Activated T-cell treated with anti-CD3 and anti-CD28 coated beads, Interleukin-2, amount 50 U/mL, for 48 hours (primary cell): ENCODE data around the gene ACAP3.
"Not testable (repeated sequence)": the region's sequence is repeated elsewhere in the genome, so short reads cannot be mapped to it uniquely, and the experiment has no call there.

Experiments
- DNase-seq, 2 experiments: peaks; one replicate each; pipeline ENCODE4 v3.0.0-alpha.2; 2020

Gene ACAP3

DNA sequence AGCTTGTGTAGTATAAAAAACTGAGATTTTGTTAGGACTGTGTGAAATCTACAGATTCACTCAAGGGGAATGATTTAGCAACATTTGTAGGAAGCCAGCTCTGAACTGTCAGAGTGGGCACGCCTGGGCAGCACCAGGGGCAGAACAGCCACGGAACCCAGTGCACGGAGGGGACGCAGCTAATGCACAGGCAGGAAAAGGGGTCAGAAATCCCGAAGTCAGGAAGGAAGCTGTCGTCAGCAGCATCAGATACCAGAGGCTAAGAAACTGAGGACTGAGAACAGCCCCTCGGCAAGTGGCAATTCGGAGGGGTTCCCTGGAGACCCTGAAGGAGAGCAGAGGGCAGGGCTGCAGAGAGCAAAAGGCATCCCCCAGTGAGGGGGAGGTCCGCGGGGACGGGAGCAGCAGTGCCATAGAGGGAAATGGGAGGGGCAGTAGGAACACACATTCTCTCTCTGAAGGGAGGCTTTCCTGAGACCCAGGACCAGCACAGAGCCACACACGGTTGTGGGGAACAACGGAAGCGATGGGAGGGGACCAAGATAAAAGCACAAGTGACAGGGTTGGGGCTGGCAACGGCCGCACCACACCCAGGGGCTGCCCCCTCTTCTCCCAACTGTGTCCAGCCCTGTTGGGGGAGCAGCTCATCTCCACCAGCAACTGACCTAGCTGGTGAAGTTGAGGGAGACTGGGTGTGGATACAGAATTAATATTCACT is 46.7 kb downstream of the ACAP3 start:
- no peak for DNase-seq

GRCh38 chr1:1259951-1260600 is 47.7 kb downstream of the ACAP3 start:
- DNase-seq: no peak

DNA sequence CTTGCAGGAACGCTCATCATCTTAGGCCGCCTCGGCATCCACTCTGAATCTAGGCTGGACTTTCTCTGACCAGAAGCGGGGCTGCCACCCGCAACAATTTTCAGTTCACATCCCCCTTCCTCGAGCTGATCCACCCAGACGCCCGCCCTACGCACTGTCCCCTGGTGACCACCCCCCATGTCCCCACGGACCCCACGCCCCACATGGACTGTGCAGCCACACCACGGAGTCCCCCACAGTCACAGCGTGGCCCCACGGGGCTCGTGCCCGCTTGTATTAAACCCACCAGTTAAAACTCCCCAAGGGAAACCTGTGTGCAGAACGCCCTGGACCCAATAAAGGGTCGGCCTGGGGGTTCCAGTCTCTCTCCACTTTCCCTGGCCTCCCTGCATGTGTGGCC is 48.2 kb downstream of the ACAP3 start:
- DNase-seq: no peak

GRCh38 chr1:1259119-1259488 is 48.6 kb downstream of the ACAP3 start:
- DNase-seq: no peak

DNA sequence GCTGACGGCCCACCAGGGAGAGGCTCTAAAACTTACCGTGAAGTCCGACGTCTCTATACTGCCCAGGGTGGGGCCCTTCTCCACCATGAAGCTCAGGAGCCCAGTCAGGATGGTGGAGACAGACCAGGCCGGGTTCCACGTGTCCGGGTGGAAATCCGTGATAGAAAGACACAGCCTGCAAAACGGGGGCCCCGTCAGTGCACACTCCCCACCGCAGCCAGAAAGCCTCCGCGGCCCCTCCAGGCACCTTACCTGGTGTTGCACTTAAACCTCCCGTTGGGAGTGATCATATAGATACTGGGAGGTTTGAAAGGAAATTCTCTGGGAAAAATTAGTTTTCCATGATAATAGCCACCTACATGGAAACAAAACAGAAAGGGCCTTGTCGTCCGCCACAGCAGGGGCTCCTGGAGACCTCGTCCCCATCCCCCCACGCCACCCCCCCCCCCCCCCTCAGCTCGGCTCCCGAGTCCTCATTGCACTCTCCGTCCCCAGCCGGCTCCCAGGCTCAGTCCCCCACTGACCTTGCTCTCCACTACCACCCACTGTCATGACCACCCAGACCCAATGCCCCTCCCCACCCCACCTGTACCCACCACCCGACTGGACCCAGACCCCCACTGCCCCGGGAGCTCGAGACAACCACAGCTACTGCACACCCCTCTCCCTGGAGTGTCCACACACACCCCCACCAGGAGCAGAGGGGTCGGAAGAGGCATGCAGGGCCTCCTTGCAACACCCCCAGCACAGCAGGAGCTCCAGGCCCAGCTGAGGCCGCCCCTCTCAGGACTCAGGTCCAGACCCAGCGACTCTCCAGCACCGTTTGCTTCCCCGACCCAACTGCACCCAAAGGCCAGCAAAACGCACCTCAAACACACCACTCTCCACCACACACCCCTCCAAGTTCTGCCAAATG is 50.5 kb downstream of the ACAP3 start:
- DNase-seq: no peak

DNA sequence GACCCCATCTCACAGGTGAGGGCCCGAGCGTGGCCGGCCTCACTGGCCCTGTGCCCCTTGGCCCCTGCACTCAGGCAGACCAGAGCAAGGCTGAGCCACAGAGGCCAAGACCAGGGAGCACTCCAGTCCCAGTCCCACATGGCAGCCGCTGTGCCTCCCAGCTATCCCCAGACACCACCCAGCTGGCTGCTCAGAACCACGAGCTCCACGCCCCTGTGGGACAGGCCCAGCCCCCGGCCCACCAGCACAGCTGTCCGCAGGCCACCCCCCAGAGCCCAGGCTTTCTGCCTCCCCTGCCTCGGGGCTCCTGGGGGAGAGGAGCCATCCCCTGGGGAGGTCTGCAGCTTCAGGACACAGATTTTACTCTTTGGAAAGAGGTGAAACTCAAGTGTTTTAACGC is 52.1 kb downstream of the ACAP3 start:
- no peak for DNase-seq

DNA sequence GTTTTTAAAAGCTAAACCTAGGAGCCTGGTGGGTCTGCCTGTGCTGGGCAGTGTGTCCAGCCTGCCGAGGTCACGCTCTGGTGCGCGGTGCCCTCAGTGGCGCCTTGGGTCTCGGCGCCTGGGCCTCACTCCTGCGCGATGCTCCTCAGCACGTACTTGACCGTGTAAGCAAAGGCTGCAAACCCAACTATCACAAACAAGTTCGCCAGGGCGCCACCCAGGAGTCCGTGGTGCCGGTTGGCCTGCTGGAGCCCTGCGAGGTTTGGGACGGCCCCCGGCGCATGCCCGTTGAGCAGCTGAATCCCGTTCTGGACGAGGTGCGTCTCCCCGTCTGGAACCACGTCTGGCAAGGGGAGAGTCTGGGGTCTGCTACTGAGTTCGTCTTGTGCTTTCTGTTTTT is 52.7 kb downstream of the ACAP3 start:
- no peak for DNase-seq

- no peak for DNase-seq
Observed at GRCh38 chr1:1254667-1254998, 53.1 kb downstream of the ACAP3 start.

GRCh38 chr1:1253972-1254666 is 53.6 kb downstream of the ACAP3 start:
- DNase-seq: no peak

DNA sequence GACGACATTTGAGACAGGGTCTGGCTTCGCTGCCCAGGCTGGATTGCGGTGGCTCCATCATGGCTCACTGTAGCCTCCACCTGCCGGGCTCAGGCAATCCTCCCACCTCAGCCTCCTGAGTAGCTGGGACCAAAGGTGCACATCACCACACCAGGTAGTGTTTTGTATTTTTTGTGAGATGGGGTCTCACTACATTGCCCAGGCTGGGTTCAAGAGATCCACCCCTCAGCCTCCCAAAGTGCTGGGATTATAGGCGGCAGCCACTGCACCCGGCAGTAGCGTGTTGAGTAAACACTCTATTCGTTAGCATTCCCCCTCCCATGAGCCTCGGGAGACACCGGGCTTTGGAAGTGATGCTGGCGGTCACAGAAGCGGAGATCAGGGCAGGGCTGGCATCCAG is 54.4 kb downstream of the ACAP3 start:
- DNase-seq: no peak

DNA sequence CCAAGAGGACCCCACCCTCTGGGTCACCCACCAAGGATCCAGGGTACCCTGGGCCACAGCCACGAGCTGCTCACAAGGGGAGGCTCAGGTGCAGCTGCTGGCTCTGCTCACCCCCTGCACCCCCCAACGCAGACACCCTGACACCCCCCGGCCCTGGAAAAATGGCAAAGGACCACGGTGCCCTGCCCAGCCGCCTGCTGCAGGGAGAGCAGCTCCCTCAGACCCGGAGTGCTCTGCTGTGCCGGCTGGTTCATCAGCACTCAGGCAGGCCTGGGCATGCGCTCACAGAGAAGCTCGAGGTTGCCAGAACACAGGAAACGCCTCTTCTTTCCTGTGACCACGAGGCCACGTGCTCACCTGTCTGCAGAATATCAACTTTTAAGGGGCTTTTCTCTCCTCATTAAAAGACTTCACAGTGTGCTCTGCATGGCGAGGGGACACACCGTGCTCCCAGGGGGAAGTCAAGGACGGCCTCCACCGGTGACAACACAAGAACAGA is 56.9 kb downstream of the ACAP3 start:
- peak; percentile 77 to 83 for DNase-seq

- not testable (repeated sequence) for DNase-seq
Observed at GRCh38 chr1:1248009-1248913, 59.5 kb downstream of the ACAP3 start.

DNA sequence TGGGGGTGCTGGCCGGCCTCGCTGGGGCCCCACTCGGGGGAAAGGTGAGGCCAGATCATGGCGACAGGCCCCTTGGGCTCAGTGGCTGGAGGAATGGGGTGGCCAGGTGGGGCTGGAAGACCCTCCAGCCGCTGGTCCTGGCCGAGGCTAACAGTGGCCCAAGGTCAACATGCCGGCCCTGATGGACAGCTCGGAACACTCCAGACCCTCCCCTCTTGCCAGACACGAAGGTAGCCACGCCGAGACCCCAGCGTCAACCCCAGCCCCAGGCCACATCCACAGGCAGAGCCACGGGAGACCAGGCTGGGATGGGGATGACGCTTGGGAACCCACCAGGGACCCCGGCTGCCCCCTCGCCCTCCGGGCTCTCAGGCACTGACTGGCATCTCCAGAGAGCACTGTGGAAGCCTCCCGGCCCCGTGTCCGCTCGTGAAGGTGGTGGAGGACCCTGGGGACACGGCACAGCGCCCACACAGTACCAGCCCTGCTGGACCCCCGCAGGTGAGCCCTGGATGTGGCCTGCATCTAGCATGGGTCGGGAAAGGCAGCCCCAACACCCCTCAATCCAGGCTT is 60.3 kb downstream of the ACAP3 start:
- no peak for DNase-seq

GRCh38 chr1:1246577-1247340 is 61.0 kb downstream of the ACAP3 start, which contains the start of gene C1QTNF12:
C1QTNF12 (minus strand) TSS chr1:1246722; CDS start chr1:1246690, 32 bp downstream.
- no peak for DNase-seq

DNA sequence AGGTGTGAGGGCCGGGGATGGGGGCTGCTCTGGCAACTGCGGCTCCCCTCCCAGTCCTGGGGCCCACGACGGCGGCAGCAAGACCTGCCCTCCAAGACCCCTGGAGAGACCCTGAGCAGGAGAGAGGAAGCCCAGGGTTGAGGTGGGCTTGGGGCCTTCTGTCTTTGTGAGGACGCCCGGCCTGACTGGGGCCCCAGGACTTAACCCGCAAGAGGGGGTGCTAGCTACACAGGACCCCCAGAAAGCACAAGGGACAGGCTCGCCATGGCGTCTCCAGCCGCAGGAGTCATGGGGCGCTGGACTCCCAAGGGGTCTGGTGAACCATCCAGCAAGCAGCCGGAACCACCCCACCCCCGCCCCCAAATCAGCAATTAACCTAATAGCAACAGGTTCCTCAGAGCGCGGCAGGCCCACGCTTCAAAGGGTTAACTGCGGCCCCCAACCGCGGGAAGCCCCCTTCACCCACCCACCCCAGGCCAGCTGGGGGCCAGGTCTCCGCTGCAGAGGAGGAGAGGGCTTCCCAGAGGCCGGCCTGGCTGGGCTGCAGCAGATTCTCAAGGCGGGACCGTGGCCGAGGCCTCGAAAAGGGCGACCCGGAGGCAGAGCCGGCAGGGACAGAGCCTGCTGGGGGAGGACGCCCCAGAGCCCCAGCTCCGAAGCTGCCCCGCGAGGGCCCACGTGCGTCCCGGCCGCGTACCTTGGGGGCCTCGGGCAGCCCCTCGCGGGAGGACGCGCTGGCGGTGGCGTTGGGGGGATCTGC is 61.7 kb downstream of the ACAP3 start:
- DNase-seq: no peak

DNA sequence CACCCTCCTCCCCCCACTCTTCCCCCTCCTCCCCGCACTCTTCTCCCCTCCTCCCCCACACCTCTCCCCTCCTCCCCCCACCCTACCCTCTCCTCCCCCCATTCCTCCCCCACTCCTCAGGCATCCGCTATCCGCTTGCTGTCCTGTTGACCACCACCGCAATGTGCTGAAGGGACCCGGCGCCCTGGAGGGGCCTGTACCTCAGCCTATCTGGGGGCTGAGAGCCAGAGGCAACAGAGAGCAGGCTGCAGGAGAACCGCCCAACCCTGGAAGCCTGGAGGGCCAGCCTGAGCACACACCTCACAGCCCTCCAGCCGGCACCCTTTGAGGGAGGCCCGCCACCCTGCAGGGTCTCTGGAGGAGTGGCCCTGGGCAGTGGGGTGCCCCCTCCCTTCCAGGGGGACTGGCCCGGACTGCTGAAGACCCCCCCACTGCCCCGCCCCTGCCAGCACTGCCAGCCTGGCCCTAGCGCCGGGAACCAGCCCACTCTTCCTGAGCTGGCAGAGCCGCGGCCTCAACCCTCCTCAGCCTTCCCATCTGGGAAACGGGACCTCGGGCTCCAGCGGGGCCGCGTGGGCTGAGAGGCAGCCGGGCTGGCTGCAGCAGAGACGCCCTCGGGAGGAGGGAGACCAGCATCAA is 62.4 kb downstream of the ACAP3 start:
- no peak for DNase-seq

GRCh38 chr1:1244192-1244811 is 63.4 kb downstream of the ACAP3 start:
- no peak for DNase-seq

GRCh38 chr1:1243807-1244191 is 63.9 kb downstream of the ACAP3 start:
- no peak for DNase-seq

- DNase-seq: no peak
Observed at GRCh38 chr1:1243266-1243660, 64.5 kb downstream of the ACAP3 start.
